HepG2 (cell line): ENCODE results near the gene PARD3. TPM values are rescaled to one million over a fixed set of nuclear protein-coding genes. Genes with fewer than 3 reads are reported as not detected.

Experiments used
- ATAC-seq: fragments of 200-7000 bp; cut with Tn5 transposase; 3 replicates; pipeline ENCODE4 v1.9.1; 2020; ENCODE audit warnings: mild to moderate bottlenecking, moderate library complexity
- BruUV-seq: library from RNA; stranded (reverse); fragments of 400-500 nt; replicated peaks from 2 replicates; lab custom pipeline; 2021; lab: Mats Ljungman, UMichigan
- CTCF ChIA-PET: fragments of 300-600 bp; formaldehyde crosslinking; extraction: SDS; loops from one replicate; lab custom pipeline; 2021; ENCODE audit warnings: low total read pairs, inconsistent platforms, low intra/inter-chr PET ratio; lab: Yijun Ruan, JAX
- POLR2A ChIA-PET: fragments of 350-600 bp; sonication (Branson Sonifier 250); formaldehyde crosslinking; loops from one replicate; lab custom pipeline; 2020; ENCODE audit warnings: antibody characterized with exemption, inconsistent platforms; lab: Yijun Ruan, JAX
- DNase-seq: peaks from one replicate; pipeline ENCODE4 v3.0.0-alpha.2; 2015; ENCODE audit warnings: low spot score
- FAIRE-seq: peaks from 3 replicates; lab custom pipeline; 2011; peaks lifted over from hg19 to GRCh38; lab: Jason Lieb, UNC
- H2AFZ ChIP-seq: one replicate; pipeline ENCODE4 v1.6.1; 2011; ENCODE audit warnings: low read length, inconsistent platforms
- H3K27ac ChIP-seq: fragments of 300-600 bp; 3 replicates; pipeline ENCODE4 v1.8.0; 2011; ENCODE audit warnings: mixed run types, mild to moderate bottlenecking, mixed read lengths, low read length, inconsistent platforms; ENCODE audit not compliant: insufficient read depth; ENCODE audit errors: extremely low read length
- H3K27me3 ChIP-seq, 2 experiments: fragments of 200-600 bp in 1 of 2; 2 replicates in 1 of 2; 3 replicates in 1 of 2; pipeline versions ENCODE4 v1.6.0 to v1.8.0; 2011; ENCODE audit warnings: low read length in 2 of 2, mild to moderate bottlenecking in 2 of 2, moderate library complexity in 2 of 2, inconsistent platforms in 1 of 2; ENCODE audit not compliant: insufficient read depth in 2 of 2, control insufficient read depth in 1 of 2
- H3K36me3 ChIP-seq, 2 experiments: fragments of 200-600 bp in 1 of 2; replicated peaks in 1 of 2; 2 replicates in 1 of 2; 3 replicates in 1 of 2; pipeline versions ENCODE4 v1.5.1 to v1.8.0; 2011; ENCODE audit warnings: low read length in 2 of 2, inconsistent platforms in 1 of 2; ENCODE audit not compliant: insufficient read depth in 2 of 2, control insufficient read depth in 1 of 2
- H3K4me1 ChIP-seq: 2 replicates; pipeline ENCODE4 v1.5.1; 2012; ENCODE audit warnings: low read length, inconsistent platforms; ENCODE audit not compliant: insufficient read depth
- H3K4me2 ChIP-seq: 2 replicates; pipeline ENCODE4 v1.6.0; 2011; ENCODE audit warnings: low read depth, low read length, inconsistent platforms
- H3K4me3 ChIP-seq, 3 experiments: fragments of 200-600 bp in 1 of 3; sonication (generic), shearing (Covaris generic) in 1 of 3; replicated peaks in 1 of 3; 2 replicates each; pipeline ENCODE4 v1.5.1; 2011 to 2016; ENCODE audit warnings: low read length in 3 of 3, inconsistent platforms in 2 of 3, low read depth in 2 of 3, mild to moderate bottlenecking in 2 of 3, control low read depth in 1 of 3, mixed read lengths in 1 of 3; ENCODE audit not compliant: insufficient read depth in 1 of 3
- H3K79me2 ChIP-seq: one replicate; pipeline ENCODE4 v1.6.1; 2011; ENCODE audit warnings: low read length, inconsistent platforms; ENCODE audit not compliant: insufficient read depth
- H3K9ac ChIP-seq: 2 replicates; pipeline ENCODE4 v1.6.0; 2011; ENCODE audit warnings: mild to moderate bottlenecking, low read depth, low read length, inconsistent platforms; ENCODE audit not compliant: insufficient read depth
- H3K9me3 ChIP-seq: 2 replicates; pipeline ENCODE4 v1.5.1; 2012; ENCODE audit warnings: mild to moderate bottlenecking, low read length
- H4K20me1 ChIP-seq: 2 replicates; pipeline ENCODE4 v1.6.0; 2011; ENCODE audit warnings: inconsistent platforms, mild to moderate bottlenecking, low read length, moderate library complexity; ENCODE audit not compliant: insufficient read depth
- HIC2 ChIP-seq: sonication (generic); formaldehyde crosslinking; IDR thresholded peaks from 2 replicates; pipeline ENCODE4 v1.9.0; 2022; ENCODE audit warnings: low read depth, missing genetic modification reagents
- NFAT5 ChIP-seq: sonication (generic); formaldehyde crosslinking; IDR thresholded peaks from 2 replicates; pipeline ENCODE4 v1.4.0; 2020; ENCODE audit warnings: missing genetic modification reagents
- PBX3 ChIP-seq: sonication (generic); formaldehyde crosslinking; IDR thresholded peaks from 2 replicates; pipeline ENCODE4 v1.8.1; 2023; ENCODE audit warnings: missing genetic modification reagents, inconsistent platforms, borderline replicate concordance
- POLR2AphosphoS2 ChIP-seq: IDR thresholded peaks from 2 replicates; pipeline ENCODE4 v1.6.1; 2011; ENCODE audit warnings: low read depth, low read length, improper control_type of control experiment
- RARG ChIP-seq: sonication (generic); formaldehyde crosslinking; IDR thresholded peaks from 2 replicates; pipeline ENCODE4 v1.4.0; 2020; ENCODE audit warnings: low read depth, mild to moderate bottlenecking, missing genetic modification reagents
- ZNF556 ChIP-seq: sonication (generic); formaldehyde crosslinking; IDR thresholded peaks from 2 replicates; pipeline ENCODE4 v1.4.0; 2020; ENCODE audit warnings: mild to moderate bottlenecking, missing genetic modification reagents, borderline replicate concordance
- WGBS: methylation state at CpG from one replicate; pipeline ENCODE4 v1.1.6; 2017; ENCODE audit warnings: low lambda C conversion rate; 5-methylcytosine and 5-hydroxymethylcytosine counted together
- in situ Hi-C: cut with HindIII; loops from 2 replicates; pipeline ENCODE4 v1.10.0; 2017; ENCODE audit warnings: low pct_unique_long_range_greater_than_20kb; ENCODE audit not compliant: extremely low pct_ligation_motif_present
- intact Hi-C: fragments of 100-400 bp; cut with micrococcal nuclease; formaldehyde crosslinking; loops from one replicate; pipeline ENCODE4 v1.10.0; 2022; ENCODE audit not compliant: unreplicated experiment
- polyA plus RNA-seq, 8 experiments: library from polyadenylated mRNA; depleted of rRNA in 3 of 8; stranded (reverse) in 7 of 8; unstranded in 1 of 8; fragments of >200 nt; fragmentation: Illumina TruSeq in 4 of 8; extraction: Trizol in 4 of 8; gene quantifications; 2 replicates each; pipeline versions ENCODE4 v1.2.1 to v1.2.3, GENCODE V29; 2011 to 2016; ENCODE audit warnings: low read depth in 4 of 8, missing spikeins in 1 of 8, mixed read lengths in 1 of 8; ENCODE audit not compliant: insufficient read depth in 1 of 8
- total RNA-seq, 5 experiments: library from RNA; depleted of rRNA; stranded (reverse); fragments of >200 nt; fragmentation: Illumina TruSeq; extraction: Trizol; gene quantifications; 2 replicates each; pipeline ENCODE4 v1.2.3, GENCODE V29; 2016; ENCODE audit warnings: low read depth in 1 of 5

The PARD3 gene
- total and polyA plus RNA-seq, 2 of the 13 experiments (the other 11 are each of a cell fraction or from before 2014, with no cell fraction given): 40.9 to 60.0 TPM

GRCh38 chr10:34814223-34814912, 728 bp downstream of the PARD3 start (continued):
- TF ChIP-seq NFAT5 (CRISPR knock-in tag): 0 out of 2 replicates have a peak, but pooled peaks have one; percentile 26
- TF ChIP-seq ZNF556 (CRISPR knock-in tag): 0 out of 2 replicates have a peak, but pooled peaks have one; percentile 27
- TF ChIP-seq RARG (CRISPR knock-in tag): no peak

- H3K27ac ChIP-seq: peak overlapping the region; percentile 87
- ChIA-PET CTCF (no interaction called here), POLR2A (interaction anchor here (1.0 to 1.8 kb wide), 4 partner anchors 11 to 102 kb away, joined by 3 to 4 read pairs (median 4); no protein-coding TSS in a partner anchor)
- in situ Hi-C loops: no loop called here
- peaks cover 45% of the 10 kb centered on the region for H4K20me1 ChIP-seq
- DNase-seq: peak; percentile 42
- no peaks in the 10 kb centered on the region for H3K27me3 ChIP-seq
- FAIRE-seq: no peak
- H3K9me3 ChIP-seq: no peaks in the 10 kb centered on the region
- WGBS: 3% methylated on average over 13 of the region's 19 CpGs
- ATAC-seq: peak; percentile 19
- BruUV-seq: no TSS peak
- H3K4me1 ChIP-seq: peaks cover 73% of the 10 kb centered on the region
- peaks cover 0 to under 1% of the 10 kb centered on the region in 2 experiments; a peak in 2 of 5 replicates for H3K36me3 ChIP-seq
- H3K4me3 ChIP-seq: peak overlapping the region; percentile 74 to 93 (median 85)
- peak overlapping the region; percentile 81 for H3K4me2 ChIP-seq
- H3K9ac ChIP-seq: peak overlapping the region; percentile 91
- intact Hi-C loops: loop anchor here (5.0 kb wide), 1 partner anchor 76 kb away; no protein-coding TSS in a partner anchor
- peaks cover 56% of the 10 kb centered on the region for H3K79me2 ChIP-seq
- H2AFZ ChIP-seq: no peak overlapping the region
- TF ChIP-seq PBX3 (CRISPR knock-in tag): no peak
- TF ChIP-seq HIC2 (CRISPR knock-in tag): no peak
- no peak for TF ChIP-seq POLR2AphosphoS2
Observed at GRCh38 chr10:34813626-34814222, 1.4 kb downstream of the PARD3 start.
